HUES64 (cell line): Measurements from ENCODE around the gene NCS1.

Experiments
- H3K27ac ChIP-seq: 2 replicates; pipeline ENCODE4 v1.7.0; 2013; ENCODE audit warnings: low read depth, low read length, inconsistent platforms
- H3K27me3 ChIP-seq: 2 replicates; pipeline ENCODE4 v1.6.1; 2013; ENCODE audit warnings: mild to moderate bottlenecking, low read length; ENCODE audit not compliant: insufficient read depth
- H3K36me3 ChIP-seq: 2 replicates; pipeline ENCODE4 v1.6.1; 2013; ENCODE audit warnings: mild to moderate bottlenecking, low read length; ENCODE audit not compliant: insufficient read depth
- H3K4me1 ChIP-seq: 2 replicates; pipeline ENCODE4 v1.6.1; 2013; ENCODE audit warnings: mild to moderate bottlenecking, low read length, moderate library complexity; ENCODE audit not compliant: insufficient read depth
- H3K4me3 ChIP-seq: 2 replicates; pipeline ENCODE4 v1.5.1; 2013; ENCODE audit warnings: mild to moderate bottlenecking, low read length, moderate library complexity
- H3K9ac ChIP-seq: 2 replicates; pipeline ENCODE4 v1.6.1; 2013; ENCODE audit warnings: mild to moderate bottlenecking, low read depth, low read length
- H3K9me3 ChIP-seq: 2 replicates; pipeline ENCODE4 v1.6.1; 2013; ENCODE audit warnings: low read depth, low read length; ENCODE audit not compliant: insufficient read depth
- WGBS: fragments of 150-250, 120-280 bp; methylation state at CpG from one replicate; pipeline ENCODE4 v1.1.7; 2013; ENCODE audit warnings: missing lambda C conversion rate; 5-methylcytosine and 5-hydroxymethylcytosine counted together

The NCS1 gene

DNA sequence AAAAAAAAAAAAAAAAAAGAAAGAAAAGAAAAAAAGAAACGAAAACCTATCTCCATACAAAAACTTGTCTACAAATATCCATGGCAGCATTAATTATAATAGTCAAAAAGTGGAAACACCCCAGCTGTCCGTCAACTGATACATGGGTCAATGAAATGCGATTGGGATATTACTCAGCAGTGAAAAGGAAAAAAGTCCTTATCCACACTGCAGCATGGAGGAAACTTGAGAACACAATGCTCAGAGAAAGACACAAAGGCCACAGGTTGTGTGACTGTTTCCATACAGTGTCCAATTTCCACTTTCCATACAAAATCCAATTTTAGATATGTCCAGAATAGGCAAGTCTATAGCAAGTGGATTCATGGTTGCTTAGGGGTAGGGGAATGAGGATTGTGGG lies 24.3 kb upstream of the NCS1 start:
- Histone ChIP-seq H3K9ac (no peak overlapping the region), H3K27me3 (no peaks in the 10 kb centered on the region), H3K4me1 (peaks cover 6% of the 10 kb centered on the region; the same call in 1 of the 2 replicates), H3K36me3 (no peaks in the 10 kb centered on the region), H3K9me3 (no peaks in the 10 kb centered on the region), H3K27ac (no peak overlapping the region), H3K4me3 (no peak overlapping the region)
- 100% methylated on average over 2 of the region's 3 CpGs for WGBS

DNA sequence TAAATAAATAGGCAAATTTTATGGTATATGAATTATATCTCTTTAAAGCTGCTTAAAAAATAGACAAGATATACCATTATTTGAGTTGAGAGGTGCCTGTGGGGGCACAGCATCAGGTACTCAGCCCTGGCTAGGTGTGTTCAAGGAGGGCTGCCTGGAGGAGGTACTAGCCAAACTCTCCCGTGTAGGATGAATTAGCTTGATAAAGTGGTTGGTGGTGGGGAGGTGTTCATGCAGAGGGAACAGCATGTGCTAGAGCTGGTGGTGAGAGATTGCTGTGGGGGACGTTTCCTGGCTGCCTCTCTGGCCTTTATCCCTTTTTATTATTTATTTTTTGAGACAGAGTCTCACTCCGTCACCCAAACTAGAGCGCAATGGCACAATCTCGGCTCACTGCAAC lies 23.2 kb upstream of the NCS1 start:
- Histone ChIP-seq H3K27ac (no peak overlapping the region), H3K4me3 (no peak overlapping the region), H3K9ac (no peak overlapping the region), H3K4me1 (0 out of 2 replicates have a peak, but pooled peaks cover 7% of the 10 kb centered on the region), H3K36me3 (no peaks in the 10 kb centered on the region), H3K27me3 (no peaks in the 10 kb centered on the region), H3K9me3 (no peaks in the 10 kb centered on the region)
- 83% methylated on average over 5 of the region's 5 CpGs for WGBS

DNA sequence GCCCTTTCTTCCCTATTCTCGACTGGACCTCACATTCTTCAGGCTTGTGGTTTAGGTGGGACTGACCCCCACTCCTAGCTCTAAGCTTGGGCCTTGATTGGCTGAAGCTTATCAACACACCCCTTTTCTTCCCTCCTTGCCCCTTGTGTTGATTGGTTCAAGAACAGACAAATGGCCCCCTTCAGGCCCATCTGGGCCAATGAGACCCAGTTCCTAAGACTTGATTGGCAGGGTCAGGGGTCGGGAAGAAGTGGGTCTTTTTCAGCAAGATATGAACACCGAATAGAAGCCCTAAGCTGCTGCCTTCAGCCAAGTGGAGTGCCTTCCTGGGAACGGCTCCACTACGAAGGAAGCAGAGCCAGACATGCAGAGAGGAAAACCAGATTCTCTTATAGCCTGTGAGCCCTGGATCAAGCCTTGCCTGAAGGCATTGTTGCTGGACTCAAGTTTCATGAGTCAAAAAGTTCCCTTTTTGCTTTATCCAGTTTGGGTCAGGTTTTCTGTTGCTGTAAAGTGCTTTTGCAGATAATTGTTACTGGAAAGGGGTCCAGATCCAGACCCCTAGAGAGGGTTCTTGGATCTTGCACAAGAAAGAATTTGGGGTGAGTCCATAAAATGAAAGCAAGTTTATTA lies 22.4 kb upstream of the NCS1 start:
- Histone ChIP-seq H3K27me3 (no peaks in the 10 kb centered on the region), H3K9ac (no peak overlapping the region), H3K9me3 (no peaks in the 10 kb centered on the region), H3K27ac (no peak overlapping the region), H3K36me3 (no peaks in the 10 kb centered on the region), H3K4me3 (no peak overlapping the region), H3K4me1 (0 out of 2 replicates have a peak, but pooled peaks cover 7% of the 10 kb centered on the region)
- WGBS = 95% methylated on average over 5 of the region's 5 CpGs

- 85% methylated on average over 14 of the region's 14 CpGs for WGBS
- no peak overlapping the region for H3K27ac ChIP-seq
These were observed 21.3 kb upstream of the NCS1 start for GRCh38 chr9:130150779-130151382.

DNA sequence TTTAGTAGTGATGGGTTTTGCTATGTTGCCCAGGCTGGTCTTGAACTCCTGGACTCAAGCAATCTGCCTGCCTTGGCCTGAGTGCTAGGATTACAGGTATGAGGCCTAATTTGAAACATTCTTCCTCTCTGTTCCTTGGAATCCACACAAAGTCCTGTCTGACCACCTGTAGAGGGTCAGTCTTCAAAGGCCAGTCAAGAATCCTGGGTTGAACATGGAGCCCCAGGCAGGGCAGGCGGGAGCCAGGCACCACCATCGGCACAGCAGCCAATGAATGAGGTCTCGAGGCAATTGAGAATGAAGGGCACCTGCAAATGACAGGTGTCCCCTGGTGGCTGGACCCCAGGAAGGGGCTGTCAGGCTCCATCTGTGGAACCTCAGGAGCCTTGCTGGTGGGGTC lies 17.4 kb upstream of the NCS1 start:
- Histone ChIP-seq H3K9me3 (no peaks in the 10 kb centered on the region), H3K9ac (no peak overlapping the region), H3K36me3 (no peaks in the 10 kb centered on the region), H3K4me1 (0 out of 2 replicates have a peak, but pooled peaks cover 7% of the 10 kb centered on the region), H3K27ac (no peak overlapping the region), H3K27me3 (no peaks in the 10 kb centered on the region), H3K4me3 (no peak overlapping the region)
- 90% methylated on average over 3 of the region's 3 CpGs for WGBS

More at GRCh38 chr9:130150779-130151382, 21.3 kb upstream of the NCS1 start:
- no peaks in the 10 kb centered on the region for H3K27me3 ChIP-seq
- H3K4me3 ChIP-seq = no peak overlapping the region
- H3K9ac ChIP-seq = no peak overlapping the region
- no peaks in the 10 kb centered on the region for H3K9me3 ChIP-seq
- no peaks in the 10 kb centered on the region for H3K36me3 ChIP-seq
- 0 out of 2 replicates have a peak, but pooled peaks cover 7% of the 10 kb centered on the region for H3K4me1 ChIP-seq

- H3K27ac ChIP-seq = no peak overlapping the region
- 0 out of 2 replicates have a peak, but pooled peaks cover 7% of the 10 kb centered on the region for H3K4me1 ChIP-seq
- no peak overlapping the region for H3K4me3 ChIP-seq
- no peak overlapping the region for H3K9ac ChIP-seq
- WGBS = 96% methylated on average over 12 of the region's 12 CpGs
- H3K27me3 ChIP-seq = no peaks in the 10 kb centered on the region
- no peaks in the 10 kb centered on the region for H3K9me3 ChIP-seq
- H3K36me3 ChIP-seq = no peaks in the 10 kb centered on the region
These were observed 16.6 kb upstream of the NCS1 start for GRCh38 chr9:130155647-130156046.

DNA sequence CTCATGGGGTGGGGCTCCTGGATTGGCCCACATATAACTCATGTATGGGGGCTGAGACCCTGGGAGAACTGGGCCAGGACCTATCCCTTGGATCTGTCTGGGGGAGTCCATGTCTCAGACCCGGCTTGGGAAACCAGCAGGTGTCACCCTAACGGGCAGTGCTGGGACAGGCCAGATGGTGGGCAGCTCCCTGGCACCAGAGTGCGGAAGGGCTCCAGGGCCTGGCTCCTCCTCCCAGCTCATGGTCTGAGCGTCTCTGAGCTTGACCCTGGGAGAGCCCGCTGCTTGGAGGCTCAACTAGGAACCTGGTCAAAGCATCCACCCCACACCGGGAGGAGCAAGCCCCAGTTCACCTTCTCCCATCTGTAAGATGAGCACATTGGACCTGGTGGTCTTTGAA lies 15.5 kb upstream of the NCS1 start:
- Histone ChIP-seq H3K27ac (no peak overlapping the region), H3K9me3 (no peaks in the 10 kb centered on the region), H3K27me3 (no peaks in the 10 kb centered on the region), H3K4me3 (no peak overlapping the region), H3K4me1 (0 out of 2 replicates have a peak, but pooled peaks cover 7% of the 10 kb centered on the region), H3K36me3 (no peaks in the 10 kb centered on the region), H3K9ac (no peak overlapping the region)
- 86% methylated on average over 6 of the region's 6 CpGs for WGBS

DNA sequence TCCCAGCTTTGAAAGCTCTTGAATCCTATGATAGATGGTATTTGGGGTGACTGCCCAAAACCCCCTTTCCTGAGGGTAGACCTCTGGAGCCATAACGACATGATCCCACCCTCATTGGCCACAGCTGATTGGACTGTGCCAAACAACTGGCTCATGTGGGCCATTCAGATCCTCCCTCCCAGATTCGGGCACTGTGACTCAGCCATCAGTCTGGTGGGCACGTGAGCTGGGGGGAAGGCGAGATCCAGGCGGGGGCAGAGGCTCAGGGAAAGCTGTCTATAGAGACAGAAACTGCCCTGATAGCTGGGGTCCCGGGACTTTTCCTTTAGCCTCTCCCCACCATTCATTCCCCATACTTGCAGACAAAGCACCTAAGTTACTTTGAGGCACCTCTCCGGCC lies 15.1 kb upstream of the NCS1 start:
- Histone ChIP-seq H3K36me3 (no peaks in the 10 kb centered on the region), H3K9ac (no peak overlapping the region), H3K9me3 (no peaks in the 10 kb centered on the region), H3K27me3 (no peaks in the 10 kb centered on the region), H3K4me1 (0 out of 2 replicates have a peak, but pooled peaks cover 7% of the 10 kb centered on the region), H3K4me3 (no peak overlapping the region), H3K27ac (no peak overlapping the region)
- 91% methylated on average over 7 of the region's 7 CpGs for WGBS

DNA sequence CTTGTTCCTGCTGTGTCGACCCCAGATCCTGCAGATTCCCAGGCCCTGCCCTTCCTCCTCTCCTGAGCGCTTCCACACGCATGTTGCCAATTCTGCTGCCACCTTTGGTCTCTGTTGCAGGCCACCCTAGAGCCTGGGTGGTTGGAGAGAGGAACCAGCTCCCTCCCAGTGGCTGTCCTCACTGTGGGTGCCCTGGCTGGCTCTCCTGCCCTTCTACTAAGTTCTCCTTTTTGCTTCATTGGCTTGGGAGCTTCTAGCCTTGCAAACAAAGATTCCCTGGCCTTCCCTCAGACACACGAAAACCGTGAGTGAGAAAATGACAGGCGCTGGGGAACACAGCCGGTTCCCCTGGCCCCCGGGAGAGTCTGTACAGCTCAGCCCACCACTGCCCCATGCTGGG lies 14.2 kb upstream of the NCS1 start:
- 0 out of 2 replicates have a peak, but pooled peaks cover 7% of the 10 kb centered on the region for H3K4me1 ChIP-seq

GRCh38 chr9:130159057-130159456 lies 13.1 kb upstream of the NCS1 start:
- Histone ChIP-seq H3K36me3 (no peaks in the 10 kb centered on the region), H3K9ac (no peak overlapping the region), H3K9me3 (no peaks in the 10 kb centered on the region), H3K27me3 (no peaks in the 10 kb centered on the region), H3K27ac (no peak overlapping the region), H3K4me1 (no peaks in the 10 kb centered on the region), H3K4me3 (no peak overlapping the region)
- 95% methylated on average over 8 of the region's 8 CpGs for WGBS

More for the DNA sequence above, 14.2 kb upstream of the NCS1 start:
- Histone ChIP-seq H3K9me3 (no peaks in the 10 kb centered on the region), H3K9ac (no peak overlapping the region), H3K36me3 (no peaks in the 10 kb centered on the region), H3K27ac (no peak overlapping the region), H3K27me3 (no peaks in the 10 kb centered on the region), H3K4me3 (no peak overlapping the region)
- 88% methylated on average over 8 of the region's 8 CpGs for WGBS

DNA sequence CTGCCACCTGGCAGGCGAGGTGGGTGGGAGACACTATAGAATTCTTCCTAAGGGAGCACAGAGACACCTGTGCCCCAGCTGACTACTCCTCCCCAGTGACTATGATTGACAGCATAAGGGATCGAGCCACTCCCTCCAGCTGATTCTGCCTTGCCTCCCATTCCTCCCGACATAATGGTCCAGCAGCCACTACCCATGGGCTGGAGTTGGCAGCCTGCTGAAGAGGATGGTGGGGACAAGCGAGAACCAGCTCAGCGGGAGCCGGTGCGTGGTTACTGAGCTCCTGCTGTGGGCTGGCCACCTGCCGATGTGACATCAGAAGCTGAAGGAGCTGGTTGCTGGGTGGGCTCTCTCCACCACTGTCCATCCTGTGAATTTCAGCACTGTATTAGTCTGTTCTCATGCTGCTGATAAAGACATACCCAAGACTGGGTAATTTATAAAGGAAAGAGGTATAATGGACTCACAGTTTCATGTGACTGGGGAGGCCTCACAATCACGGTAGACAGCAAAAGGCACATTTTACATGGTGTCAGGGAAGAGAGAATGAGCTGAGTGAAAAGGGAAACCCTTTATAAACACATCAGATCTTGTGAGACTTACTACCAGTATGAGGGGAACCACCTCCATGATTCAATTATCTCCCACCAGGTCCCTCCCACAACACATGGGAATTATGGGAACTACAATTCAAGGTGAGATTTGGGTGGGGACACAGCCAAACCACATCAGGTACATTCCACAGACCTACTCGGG lies 12.1 kb upstream of the NCS1 start:
- Histone ChIP-seq H3K36me3 (no peaks in the 10 kb centered on the region), H3K9ac (no peak overlapping the region), H3K27ac (no peak overlapping the region), H3K4me1 (no peaks in the 10 kb centered on the region), H3K27me3 (no peaks in the 10 kb centered on the region), H3K4me3 (no peak overlapping the region), H3K9me3 (no peaks in the 10 kb centered on the region)
- WGBS = 88% methylated on average over 10 of the region's 10 CpGs
